ENCODE data around the gene PIGQ. TPM values are rescaled to one million over a fixed set of nuclear protein-coding genes. Genes with fewer than 3 reads are reported as not detected.
A peak's percentile ranks its signal among the peaks of the same experiment; 100 is the strongest.

Gene PIGQ
- total RNA-seq, 1 experiment from 2014 or later = 58.0 TPM

- Histone ChIP-seq H3K79me2 (ENCODE audit: insufficient read depth, low read length) (no peaks in the 10 kb centered on the region), H4K8ac (replicated peaks; ENCODE audit: insufficient read length, low read depth, low read length) (no peak overlapping the region), H3K14ac (ENCODE audit: insufficient read depth, low read length) (no peak overlapping the region), H3K4ac (ENCODE audit: low read depth, low read length) (no peak overlapping the region), H4K5ac (ENCODE audit: insufficient read length, low read depth, low read length) (no peak overlapping the region), H3K23me2 (ENCODE audit: insufficient read length, low read depth, low read length, poor library complexity, severe bottlenecking) (no peaks in the 10 kb centered on the region), H3K4me2 (ENCODE audit: insufficient read depth, insufficient read length, low read length) (peak overlapping the region; percentile 19), H3K27me3 (ENCODE audit: insufficient read depth, low read length) (no peaks in the 10 kb centered on the region), H3K27ac (ENCODE audit: insufficient read length, low read depth, low read length) (no peak overlapping the region), H3K4me1 (ENCODE audit: insufficient read depth, low read length) (no peaks in the 10 kb centered on the region; the same call in 1 of the 2 replicates), H3K79me1 (ENCODE audit: insufficient read depth, low read depth, low read length, poor library complexity, severe bottlenecking) (no peaks in the 10 kb centered on the region), H3K23ac (ENCODE audit: insufficient read length, low read depth, low read length) (no peak overlapping the region), H3K56ac (ENCODE audit: insufficient read length, low read depth, low read length) (no peak overlapping the region), H2AFZ (ENCODE audit: low read length) (no peak overlapping the region), H3K9ac (ENCODE audit: extremely low read depth, insufficient read length, low read length) (no peak overlapping the region), H2AK5ac (ENCODE audit: insufficient read length, low read length) (no peak overlapping the region), H3K18ac (ENCODE audit: insufficient read length, low read depth, low read length) (no peak overlapping the region), H4K20me1 (ENCODE audit: control insufficient read depth, insufficient read depth, insufficient read length) (no peaks in the 10 kb centered on the region), H2BK120ac (ENCODE audit: low read depth, low read length, poor library complexity, severe bottlenecking) (no peak overlapping the region), H2BK15ac (ENCODE audit: low read depth, low read length) (no peak overlapping the region), H2BK12ac (ENCODE audit: insufficient read length, low read depth, low read length) (no peak overlapping the region), H2BK5ac (ENCODE audit: insufficient read length, low read length) (no peak overlapping the region), H3K9me3 (ENCODE audit: control insufficient read depth, low read depth, low read length) (no peaks in the 10 kb centered on the region), H3T11ph (ENCODE audit: low read length) (no peak overlapping the region), H2BK20ac (ENCODE audit: low read depth, low read length, poor library complexity, severe bottlenecking) (no peak overlapping the region), H4K91ac (ENCODE audit: insufficient read length, low read depth, low read length) (no peak overlapping the region)
- no peak for TF ChIP-seq CTCF (conservative IDR thresholded peaks at IDR 0.05)
- DNase-seq = no peak
- Mint-ChIP-seq H3K27ac (no peak overlapping the region), H3K4me1 (peaks cover 3 to 7% of the 10 kb centered on the region in 2 experiments), H3K27me3 (ENCODE audit: low read depth) (peaks cover 2% of the 10 kb centered on the region; the same call in 1 of the 2 replicates), H3K9me3 (no peaks in the 10 kb centered on the region), H3K36me3 (ENCODE audit: insufficient read depth in 1 of 3, low read depth in 3 of 3) (peaks cover 0 to 4% (median 2%) of the 10 kb centered on the region in 3 experiments; a peak in 2 of 7 replicates), H3K4me3 (peak overlapping the region in 1 of 2 experiments; percentile 35; a peak in 1 of 5 replicates)
- WGBS (ENCODE audit: extremely low coverage, insufficient read length, low lambda C conversion rate) = no CpG with 5 or more reads among the region's 24 CpGs
Observed at GRCh38 chr16:578232-578869, 8.6 kb downstream of the PIGQ start.
